Panc1 (cell line): Measurements from ENCODE around the gene TRERF1. TPM values are rescaled to one million over a fixed set of nuclear protein-coding genes. Genes with fewer than 3 reads are reported as not detected.
A peak's percentile ranks its signal among the peaks of the same experiment; 100 is the strongest.

Experiments used
- ATAC-seq: fragments of 200-7000 bp; cut with Tn5 transposase; 2 replicates; pipeline ENCODE4 v1.9.1; 2020; ENCODE audit warnings: mild to moderate bottlenecking, moderate library complexity
- BruUV-seq: library from RNA; stranded (reverse); fragments of 400-500 nt; replicated peaks from 2 replicates; lab custom pipeline; 2021; lab: Mats Ljungman, UMichigan
- CTCF ChIA-PET: fragments of 300-600 bp; sonication (Branson Sonifier 250); formaldehyde crosslinking; loops from one replicate; lab custom pipeline; 2022; ENCODE audit warnings: antibody characterized with exemption; lab: Charles Lee
- POLR2A ChIA-PET: fragments of 300-600 bp; sonication (Branson Sonifier 250); formaldehyde crosslinking; loops from one replicate; lab custom pipeline; 2022; ENCODE audit warnings: antibody characterized with exemption; lab: Charles Lee
- DNase-seq: peaks from one replicate; pipeline ENCODE4 v3.0.0-alpha.2; 2010; ENCODE audit warnings: low read depth, low spot score
- H3K27ac ChIP-seq: 2 replicates; pipeline ENCODE4 v1.5.1; 2011; ENCODE audit warnings: mild to moderate bottlenecking, low read length, inconsistent platforms
- H3K27me3 ChIP-seq: fragments of 200-500 bp; sonication (Bioruptor generic); 2 replicates; pipeline ENCODE4 v1.6.0; 2014; ENCODE audit warnings: low read length, inconsistent platforms; ENCODE audit not compliant: control insufficient read depth, insufficient read depth
- H3K36me3 ChIP-seq: fragments of 200-500 bp; sonication (Bioruptor generic); 2 replicates; pipeline ENCODE4 v1.5.1; 2014; ENCODE audit warnings: inconsistent platforms, mild to moderate bottlenecking, low read length, moderate library complexity; ENCODE audit not compliant: control insufficient read depth, insufficient read depth
- H3K4me1 ChIP-seq: 2 replicates; pipeline ENCODE4 v1.5.1; 2011; ENCODE audit warnings: inconsistent platforms, mild to moderate bottlenecking, low read length, moderate library complexity; ENCODE audit not compliant: control insufficient read depth, insufficient read depth
- H3K4me3 ChIP-seq, 2 experiments: 2 replicates each; pipeline ENCODE4 v1.5.1; 2011 to 2012; ENCODE audit warnings: low read depth in 2 of 2, low read length in 2 of 2, mild to moderate bottlenecking in 2 of 2, inconsistent platforms in 1 of 2, moderate library complexity in 1 of 2
- H3K9me3 ChIP-seq: fragments of 200-500 bp; sonication (Bioruptor generic); 2 replicates; pipeline ENCODE4 v1.5.1; 2014; ENCODE audit warnings: low read depth, mild to moderate bottlenecking, inconsistent platforms, low read length, moderate library complexity; ENCODE audit not compliant: control insufficient read depth, insufficient read depth
- POLR2AphosphoS5 ChIP-seq: IDR thresholded peaks from 2 replicates; pipeline ENCODE4 v1.6.1; 2012; ENCODE audit warnings: mild to moderate bottlenecking, low read depth, low read length, moderate library complexity
- SIN3A ChIP-seq: IDR thresholded peaks from 2 replicates; pipeline ENCODE4 v1.6.1; 2012; ENCODE audit warnings: low read depth, mild to moderate bottlenecking, low read length, moderate library complexity, borderline replicate concordance; ENCODE audit not compliant: insufficient read depth
- TCF7L2 ChIP-seq: IDR thresholded peaks from 2 replicates; pipeline ENCODE4 v1.6.1; 2011; ENCODE audit warnings: mild to moderate bottlenecking, low read depth, low read length, inconsistent platforms
- in situ Hi-C: cut with HindIII; loops from 2 replicates; pipeline ENCODE4 v1.10.0; 2016; ENCODE audit warnings: low sequenced_read_pairs, low pct_unique_long_range_greater_than_20kb
- intact Hi-C: fragments of 100-400 bp; cut with micrococcal nuclease; formaldehyde crosslinking; loops from one replicate; pipeline ENCODE4 v1.10.0; 2022; ENCODE audit not compliant: unreplicated experiment
- total RNA-seq: library from RNA; stranded (reverse); gene quantifications from one replicate; pipeline ENCODE4 v1.2.1, GENCODE V29; 2021; ENCODE audit not compliant: unreplicated experiment
- TF ChIP-seq, protein P1 (sequence below): fragments of 450-650 bp; IDR thresholded peaks from 2 replicates; pipeline ENCODE4 v1.5.1; 2017; ENCODE audit warnings: mild to moderate bottlenecking
- TF ChIP-seq, protein P2 (sequence below), 2 experiments: IDR thresholded peaks; 2 replicates each; pipeline ENCODE4 v1.6.1; 2011 to 2012; ENCODE audit warnings: low read depth in 2 of 2, control low read depth in 1 of 2, low read length in 1 of 2, mild to moderate bottlenecking in 1 of 2, moderate library complexity in 1 of 2; ENCODE audit not compliant: insufficient read depth in 1 of 2

TRERF1 gene
- total RNA-seq, 1 experiment from 2014 or later, result 30.6 TPM

DNA sequence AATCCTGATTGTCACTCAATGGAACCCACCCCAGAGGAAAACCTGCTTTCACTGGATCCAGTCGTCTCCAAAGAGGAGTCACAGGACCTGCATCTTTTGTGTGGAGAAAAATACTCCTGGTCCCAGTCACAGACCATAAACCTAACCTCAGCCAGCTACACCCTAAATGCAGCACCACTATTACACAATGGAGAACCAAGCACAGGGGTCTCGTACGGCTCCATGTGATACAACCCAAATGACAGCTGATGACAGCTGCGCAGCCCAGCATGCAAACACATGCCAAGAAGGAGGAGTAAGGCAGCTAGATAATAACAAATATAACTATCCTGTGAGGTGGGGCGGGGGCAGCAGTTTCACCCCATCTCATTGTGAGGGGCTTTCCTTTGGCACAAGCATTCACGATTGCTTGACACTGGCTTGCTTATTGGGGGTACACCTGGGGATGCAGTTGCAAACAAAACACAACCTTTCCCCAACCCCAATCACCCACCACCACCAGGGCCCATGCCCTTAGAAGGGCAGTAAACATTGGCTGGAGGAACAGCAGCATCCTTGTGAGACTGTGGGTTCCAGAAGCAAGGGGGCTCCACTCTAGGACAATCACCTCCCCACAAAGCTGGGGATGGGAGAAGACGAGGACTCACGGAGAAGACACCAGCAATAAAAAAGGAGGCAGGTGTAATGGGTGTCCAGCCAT, 51.5 kb downstream of the TRERF1 start:
- DNase-seq (no peak), ATAC-seq (no peak)
- BruUV-seq, result no TSS peak
- intact Hi-C loops, result no loop called here
- in situ Hi-C loops, result no loop called here
- H3K27ac ChIP-seq, result no peak overlapping the region
- CTCF ChIA-PET, result no interaction called here
- TF ChIP-seq, protein P1, sequence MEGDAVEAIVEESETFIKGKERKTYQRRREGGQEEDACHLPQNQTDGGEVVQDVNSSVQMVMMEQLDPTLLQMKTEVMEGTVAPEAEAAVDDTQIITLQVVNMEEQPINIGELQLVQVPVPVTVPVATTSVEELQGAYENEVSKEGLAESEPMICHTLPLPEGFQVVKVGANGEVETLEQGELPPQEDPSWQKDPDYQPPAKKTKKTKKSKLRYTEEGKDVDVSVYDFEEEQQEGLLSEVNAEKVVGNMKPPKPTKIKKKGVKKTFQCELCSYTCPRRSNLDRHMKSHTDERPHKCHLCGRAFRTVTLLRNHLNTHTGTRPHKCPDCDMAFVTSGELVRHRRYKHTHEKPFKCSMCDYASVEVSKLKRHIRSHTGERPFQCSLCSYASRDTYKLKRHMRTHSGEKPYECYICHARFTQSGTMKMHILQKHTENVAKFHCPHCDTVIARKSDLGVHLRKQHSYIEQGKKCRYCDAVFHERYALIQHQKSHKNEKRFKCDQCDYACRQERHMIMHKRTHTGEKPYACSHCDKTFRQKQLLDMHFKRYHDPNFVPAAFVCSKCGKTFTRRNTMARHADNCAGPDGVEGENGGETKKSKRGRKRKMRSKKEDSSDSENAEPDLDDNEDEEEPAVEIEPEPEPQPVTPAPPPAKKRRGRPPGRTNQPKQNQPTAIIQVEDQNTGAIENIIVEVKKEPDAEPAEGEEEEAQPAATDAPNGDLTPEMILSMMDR, result no peak
- TF ChIP-seq, protein P2, sequence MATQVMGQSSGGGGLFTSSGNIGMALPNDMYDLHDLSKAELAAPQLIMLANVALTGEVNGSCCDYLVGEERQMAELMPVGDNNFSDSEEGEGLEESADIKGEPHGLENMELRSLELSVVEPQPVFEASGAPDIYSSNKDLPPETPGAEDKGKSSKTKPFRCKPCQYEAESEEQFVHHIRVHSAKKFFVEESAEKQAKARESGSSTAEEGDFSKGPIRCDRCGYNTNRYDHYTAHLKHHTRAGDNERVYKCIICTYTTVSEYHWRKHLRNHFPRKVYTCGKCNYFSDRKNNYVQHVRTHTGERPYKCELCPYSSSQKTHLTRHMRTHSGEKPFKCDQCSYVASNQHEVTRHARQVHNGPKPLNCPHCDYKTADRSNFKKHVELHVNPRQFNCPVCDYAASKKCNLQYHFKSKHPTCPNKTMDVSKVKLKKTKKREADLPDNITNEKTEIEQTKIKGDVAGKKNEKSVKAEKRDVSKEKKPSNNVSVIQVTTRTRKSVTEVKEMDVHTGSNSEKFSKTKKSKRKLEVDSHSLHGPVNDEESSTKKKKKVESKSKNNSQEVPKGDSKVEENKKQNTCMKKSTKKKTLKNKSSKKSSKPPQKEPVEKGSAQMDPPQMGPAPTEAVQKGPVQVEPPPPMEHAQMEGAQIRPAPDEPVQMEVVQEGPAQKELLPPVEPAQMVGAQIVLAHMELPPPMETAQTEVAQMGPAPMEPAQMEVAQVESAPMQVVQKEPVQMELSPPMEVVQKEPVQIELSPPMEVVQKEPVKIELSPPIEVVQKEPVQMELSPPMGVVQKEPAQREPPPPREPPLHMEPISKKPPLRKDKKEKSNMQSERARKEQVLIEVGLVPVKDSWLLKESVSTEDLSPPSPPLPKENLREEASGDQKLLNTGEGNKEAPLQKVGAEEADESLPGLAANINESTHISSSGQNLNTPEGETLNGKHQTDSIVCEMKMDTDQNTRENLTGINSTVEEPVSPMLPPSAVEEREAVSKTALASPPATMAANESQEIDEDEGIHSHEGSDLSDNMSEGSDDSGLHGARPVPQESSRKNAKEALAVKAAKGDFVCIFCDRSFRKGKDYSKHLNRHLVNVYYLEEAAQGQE (IDR thresholded peaks at IDR 0.05; ENCODE audit: insufficient read depth in 1 of 2, low read depth in 2 of 2, low read length in 1 of 2), result no peak
- no peak for TF ChIP-seq SIN3A
- no peak for TF ChIP-seq TCF7L2
- TF ChIP-seq POLR2AphosphoS5, result no peak
- POLR2A ChIA-PET, result no interaction called here
- H3K9me3 ChIP-seq, result no peaks in the 10 kb centered on the region
- no peaks in the 10 kb centered on the region for H3K27me3 ChIP-seq
- H3K4me3 ChIP-seq, result no peak overlapping the region
- peaks cover 39% of the 10 kb centered on the region for H3K4me1 ChIP-seq
- H3K36me3 ChIP-seq, result no peaks in the 10 kb centered on the region

DNA sequence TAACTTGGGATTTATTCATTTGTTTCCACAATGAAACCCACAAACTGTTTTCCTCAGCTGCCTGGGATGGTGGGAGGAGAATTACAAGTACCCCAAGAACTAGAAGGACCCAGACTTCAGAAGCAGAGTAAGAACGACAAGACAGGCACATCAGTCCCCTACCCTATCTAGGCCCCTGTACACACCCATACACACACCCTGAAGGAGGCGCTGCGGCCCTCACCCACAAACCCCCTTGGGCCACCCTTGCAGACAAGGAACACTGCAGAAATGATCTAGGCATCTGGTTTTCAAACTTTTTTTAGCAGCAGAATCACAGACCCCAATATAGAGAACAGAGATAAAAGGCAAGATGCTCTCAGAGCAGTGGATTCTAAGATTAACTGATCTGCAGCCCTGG, 55.0 kb downstream of the TRERF1 start:
- Histone ChIP-seq H3K27me3 (no peaks in the 10 kb centered on the region), H3K4me3 (no peak overlapping the region), H3K9me3 (no peaks in the 10 kb centered on the region), H3K27ac (no peak overlapping the region), H3K4me1 (peaks cover 25% of the 10 kb centered on the region), H3K36me3 (no peaks in the 10 kb centered on the region)
- ChIA-PET POLR2A (no interaction called here), CTCF (no interaction called here)
- ATAC-seq (no peak), DNase-seq (no peak)
- BruUV-seq, result no TSS peak
- intact Hi-C loops (no loop called here), in situ Hi-C loops (no loop called here)
- TF ChIP-seq, protein P1, result peak; percentile 43
- no peak for TF ChIP-seq TCF7L2
- TF ChIP-seq, protein P2 (IDR thresholded peaks at IDR 0.05; ENCODE audit: insufficient read depth in 1 of 2, low read depth in 2 of 2, low read length in 1 of 2), result no peak
- TF ChIP-seq POLR2AphosphoS5, result no peak
- TF ChIP-seq SIN3A, result no peak
